Testis (tissue), 2 donors: ENCODE results near the gene MKX.

Experiments
- CTCF ChIP-seq, 3 experiments: fragments of 450-650 bp in 2 of 3; fragments of 200-600 bp in 1 of 3; sonication (generic) in 1 of 3; IDR thresholded peaks; one replicate each; pipeline ENCODE4 v1.5.1; 2016 to 2019; ENCODE audit warnings: antibody characterized with exemption in 3 of 3, mild to moderate bottlenecking in 2 of 3, moderate library complexity in 1 of 3
- POLR2A ChIP-seq: fragments of 450-650 bp; IDR thresholded peaks from one replicate; pipeline ENCODE4 v1.6.1; 2017; ENCODE audit warnings: antibody characterized with exemption, mild to moderate bottlenecking, moderate library complexity

- TF ChIP-seq CTCF (IDR thresholded peaks at IDR 0.05) (no peak), POLR2A (no peak)
Observed at GRCh38 chr10:27792216-27792615, 46.6 kb upstream of the MKX start.
